Osteocyte (in vitro differentiated cells): ENCODE measurements around the gene TAF11L10. TPM values are rescaled to one million over a fixed set of nuclear protein-coding genes. Genes with fewer than 3 reads are reported as not detected.

Experiments
- total RNA-seq: library from RNA; stranded (reverse); gene quantifications from 2 replicates; pipeline ENCODE4 v1.2.1, GENCODE V29; 2021

Gene TAF11L10
- total RNA-seq, 1 donor from 2014 or later, result not detected

Other genes starting within 250 kb of the TAF11L10 start
- gene TAF11L2, start 99.6 kb downstream of the TAF11L10 start, total RNA-seq, result not detected in 2 replicates
- gene TAF11L3, start 79.5 kb downstream of the TAF11L10 start, total RNA-seq, result not detected in 2 replicates
- gene TAF11L4, start 76.0 kb downstream of the TAF11L10 start, total RNA-seq, result not detected in 2 replicates
- gene TAF11L5, start 72.6 kb downstream of the TAF11L10 start, total RNA-seq, result not detected in 2 replicates
- not detected in 2 replicates for gene TAF11L6, start 69.2 kb downstream of the TAF11L10 start, total RNA-seq
- gene TAF11L7, start 12.1 kb downstream of the TAF11L10 start, total RNA-seq, result not detected in 2 replicates
- gene TAF11L8, start 6.9 kb downstream of the TAF11L10 start, total RNA-seq, result not detected in 2 replicates
- not detected in 2 replicates for gene TAF11L9, start 3.4 kb downstream of the TAF11L10 start, total RNA-seq
- gene TAF11L11, start 6.4 kb upstream of the TAF11L10 start, total RNA-seq, result not detected in 2 replicates
- gene TAF11L12, start 12.6 kb upstream of the TAF11L10 start, total RNA-seq, result not detected in 2 replicates
- not detected in 2 replicates for gene TAF11L13, start 34.3 kb upstream of the TAF11L10 start, total RNA-seq
- gene TAF11L14, start 36.6 kb upstream of the TAF11L10 start, total RNA-seq, result not detected in 2 replicates